A549 (cell line): ENCODE measurements around the gene KRTAP3-2. TPM values are rescaled to one million over a fixed set of nuclear protein-coding genes. Genes with fewer than 3 reads are reported as not detected.

Experiments used
- ATAC-seq, 2 experiments: fragments of 200-7000 bp in 1 of 2; fragments of >200 bp in 1 of 2; cut with Nextera tagmentation in 1 of 2; cut with Tn5 transposase in 1 of 2; 3 replicates each; pipeline versions ENCODE4 v1.8.0 to v1.9.1; 2018 to 2020; ENCODE audit warnings: mild to moderate bottlenecking in 1 of 2, moderate library complexity in 1 of 2
- CTCF ChIA-PET: fragments of 300-600 bp; sonication (Branson Sonifier 250); formaldehyde crosslinking; extraction: SDS; loops from one replicate; lab custom pipeline; 2021; ENCODE audit warnings: antibody characterized with exemption, inconsistent platforms; lab: Yijun Ruan, JAX
- POLR2A ChIA-PET: fragments of 350-600 bp; formaldehyde crosslinking; extraction: SDS; loops from one replicate; lab custom pipeline; 2021; ENCODE audit warnings: antibody characterized with exemption, inconsistent platforms; lab: Yijun Ruan, JAX
- DNase-seq, 2 experiments: peaks; one replicate each; pipeline versions ENCODE4 v3.0.0 to v3.0.0-alpha.2; 2011 to 2016; ENCODE audit warnings: low read depth in 1 of 2, low spot score in 1 of 2
- FAIRE-seq: peaks from 2 replicates; lab custom pipeline; 2011; peaks lifted over from hg19 to GRCh38; lab: Jason Lieb, UNC
- H3K27ac ChIP-seq, 2 experiments: fragments of >200 bp; sonication (Bioruptor Twin); formaldehyde crosslinking; 3 replicates each; pipeline ENCODE4 v1.5.1; 2016 to 2017
- H3K4me1 ChIP-seq: fragments of >200 bp; sonication (Bioruptor Twin); formaldehyde crosslinking; 3 replicates; pipeline ENCODE4 v1.6.1; 2016
- H3K4me2 ChIP-seq: fragments of >200 bp; sonication (Bioruptor Twin); formaldehyde crosslinking; 3 replicates; pipeline ENCODE4 v1.6.1; 2016
- H3K4me3 ChIP-seq: fragments of >200 bp; sonication (Bioruptor Twin); formaldehyde crosslinking; 3 replicates; pipeline ENCODE4 v1.5.1; 2016
- H3K9me3 ChIP-seq: fragments of >200 bp; sonication (Bioruptor Twin); formaldehyde crosslinking; 3 replicates; pipeline ENCODE4 v1.6.1; 2016
- BHLHE40 ChIP-seq: IDR thresholded peaks from 2 replicates; pipeline ENCODE4 v1.6.1; 2012; ENCODE audit warnings: low read depth, low read length, inconsistent platforms
- CBX8 ChIP-seq: fragments of 200-600 bp; sonication (generic); IDR thresholded peaks from 2 replicates; pipeline ENCODE4 v1.6.1; 2016
- CEBPB ChIP-seq, 2 experiments: fragments of >200 bp in 1 of 2; sonication (Bioruptor Twin) in 1 of 2; formaldehyde crosslinking in 1 of 2; IDR thresholded peaks; 2 replicates each; pipeline ENCODE4 v1.6.1; 2012 to 2016
- CHD2 ChIP-seq: fragments of 150-350 bp; IDR thresholded peaks from 2 replicates; pipeline ENCODE4 v1.6.1; 2014; ENCODE audit warnings: low read length; ENCODE audit not compliant: partially characterized antibody
- EHMT2 ChIP-seq: fragments of 200-600 bp; sonication (generic); IDR thresholded peaks from 2 replicates; pipeline ENCODE4 v1.6.1; 2016; ENCODE audit warnings: antibody characterized with exemption, low read depth, mild to moderate bottlenecking, moderate library complexity
- FOSB ChIP-seq: fragments of 250-450 bp; sonication (Bioruptor Pico); IDR thresholded peaks from 2 replicates; pipeline ENCODE4 v1.5.0; 2020; ENCODE audit warnings: mild to moderate bottlenecking, moderate library complexity
- HDAC2 ChIP-seq: fragments of 200-600 bp; sonication (generic); IDR thresholded peaks from 2 replicates; pipeline ENCODE4 v1.6.1; 2016
- JUN ChIP-seq, 2 experiments: fragments of >200 bp; sonication (Bioruptor Twin); formaldehyde crosslinking; IDR thresholded peaks; 2 replicates in 1 of 2; 3 replicates in 1 of 2; pipeline ENCODE4 v1.6.1; 2016 to 2017
- KDM5A ChIP-seq: fragments of 200-600 bp; sonication (generic); IDR thresholded peaks from 2 replicates; pipeline ENCODE4 v1.6.1; 2016; ENCODE audit warnings: antibody characterized with exemption, mild to moderate bottlenecking
- MAZ ChIP-seq: fragments of 150-350 bp; IDR thresholded peaks from 2 replicates; pipeline ENCODE4 v1.6.1; 2014; ENCODE audit warnings: antibody characterized with exemption, low read depth, low read length, borderline replicate concordance
- MYC ChIP-seq: IDR thresholded peaks from 2 replicates; pipeline ENCODE4 v1.6.1; 2012; ENCODE audit warnings: mild to moderate bottlenecking, inconsistent platforms, low read length, improper control_type of control experiment, borderline replicate concordance
- NPAS2 ChIP-seq: fragments of 250-450 bp; sonication (Bioruptor Pico); IDR thresholded peaks from 2 replicates; pipeline ENCODE4 v1.8.0; 2022; ENCODE audit warnings: mild to moderate bottlenecking, moderate library complexity, borderline replicate concordance
- NR3C1 ChIP-seq: fragments of >200 bp; sonication (Bioruptor Twin); formaldehyde crosslinking; IDR thresholded peaks from 3 replicates; pipeline ENCODE4 v1.6.1; 2017
- POLR2A ChIP-seq: IDR thresholded peaks from 2 replicates; pipeline ENCODE4 v1.6.1; 2012; ENCODE audit warnings: mild to moderate bottlenecking, low read length
- POLR2AphosphoS2 ChIP-seq: conservative IDR thresholded peaks from 2 replicates; pipeline ENCODE4 v1.6.1; 2012; ENCODE audit warnings: low read length, improper control_type of control experiment, inconsistent platforms
- TFCP2L1 ChIP-seq: fragments of 250-450 bp; sonication (Bioruptor Pico); IDR thresholded peaks from 2 replicates; pipeline ENCODE4 v1.5.0; 2021; ENCODE audit warnings: mild to moderate bottlenecking
- TP53 ChIP-seq: fragments of 250-450 bp; sonication (Bioruptor Pico); IDR thresholded peaks from 2 replicates; pipeline ENCODE4 v1.5.0; 2021; ENCODE audit warnings: mild to moderate bottlenecking, moderate library complexity
- ZFP36 ChIP-seq: fragments of 450-650 bp; IDR thresholded peaks from 2 replicates; pipeline ENCODE4 v1.6.1; 2014; ENCODE audit warnings: borderline replicate concordance; ENCODE audit not compliant: partially characterized antibody
- WGBS: methylation state at CpG from one replicate; pipeline ENCODE4 v1.1.6; 2017; ENCODE audit errors: missing lambda C conversion rate; 5-methylcytosine and 5-hydroxymethylcytosine counted together
- polyA plus RNA-seq, 4 experiments: library from polyadenylated mRNA; depleted of rRNA in 3 of 4; stranded (reverse); fragments of >200 nt; fragmentation: RNase III in 1 of 4; extraction: RNeasy Plus Mini Kit Qiagen cat#74134 plus additional on column Dnase treatment in 1 of 4; gene quantifications; 2 replicates in 3 of 4; 3 replicates in 1 of 4; pipeline ENCODE4 v1.2.3, GENCODE V29; 2011 to 2017
- TF ChIP-seq, protein P1 (sequence below): fragments of 200-600 bp; sonication (generic); IDR thresholded peaks from 2 replicates; pipeline ENCODE4 v1.6.1; 2016; ENCODE audit warnings: antibody characterized with exemption, mild to moderate bottlenecking, moderate library complexity
- TF ChIP-seq, protein P2 (sequence below): IDR thresholded peaks from 2 replicates; pipeline ENCODE4 v1.6.1; 2012; ENCODE audit warnings: low read depth, borderline replicate concordance
- TF ChIP-seq, protein P3 (sequence below): fragments of 150-350 bp; IDR thresholded peaks from 2 replicates; pipeline ENCODE4 v1.6.1; 2014; ENCODE audit warnings: low read depth, mild to moderate bottlenecking, low read length

Gene KRTAP3-2
- polyA plus RNA-seq, 2 of the 4 experiments (the other 2 are of a cell fraction): not detected

DNA sequence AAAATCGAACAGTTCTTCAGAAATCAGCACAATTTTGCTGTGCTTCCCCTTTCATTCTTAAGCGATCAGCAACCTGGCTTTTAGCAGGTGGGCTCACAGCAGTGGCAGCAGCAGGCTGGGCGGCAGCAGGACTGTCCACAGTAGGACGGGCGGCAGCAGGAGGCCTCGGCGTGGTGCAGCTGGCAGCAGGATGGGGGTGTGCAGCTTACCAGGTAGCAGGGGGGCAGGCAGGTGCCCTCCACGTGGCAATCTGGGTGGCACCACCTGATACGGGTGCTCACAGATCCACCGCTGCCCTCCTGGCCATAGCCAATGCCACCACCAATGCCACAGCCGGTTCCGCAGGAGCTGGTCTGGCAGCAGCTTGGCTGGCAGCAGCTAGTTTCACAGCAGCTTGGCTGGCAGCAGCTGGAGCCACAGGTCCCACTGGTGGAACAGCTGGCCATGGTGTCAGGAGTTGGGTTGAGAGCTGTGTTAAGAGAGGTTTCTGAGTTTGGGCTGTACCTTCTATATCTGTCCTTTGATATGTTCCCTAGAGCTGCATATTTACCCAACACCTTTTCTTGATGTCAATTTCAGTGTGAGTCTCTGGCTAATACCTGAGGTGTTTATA lies 30.0 kb upstream of the KRTAP3-2 start, which contains the start of gene KRTAP1-4:
Gene KRTAP1-4, minus strand, starts transcription at position 563 of the 613 bp plus-strand sequence. Its CDS starts 117 bp downstream, at position 446.
- TF ChIP-seq, protein P1, sequence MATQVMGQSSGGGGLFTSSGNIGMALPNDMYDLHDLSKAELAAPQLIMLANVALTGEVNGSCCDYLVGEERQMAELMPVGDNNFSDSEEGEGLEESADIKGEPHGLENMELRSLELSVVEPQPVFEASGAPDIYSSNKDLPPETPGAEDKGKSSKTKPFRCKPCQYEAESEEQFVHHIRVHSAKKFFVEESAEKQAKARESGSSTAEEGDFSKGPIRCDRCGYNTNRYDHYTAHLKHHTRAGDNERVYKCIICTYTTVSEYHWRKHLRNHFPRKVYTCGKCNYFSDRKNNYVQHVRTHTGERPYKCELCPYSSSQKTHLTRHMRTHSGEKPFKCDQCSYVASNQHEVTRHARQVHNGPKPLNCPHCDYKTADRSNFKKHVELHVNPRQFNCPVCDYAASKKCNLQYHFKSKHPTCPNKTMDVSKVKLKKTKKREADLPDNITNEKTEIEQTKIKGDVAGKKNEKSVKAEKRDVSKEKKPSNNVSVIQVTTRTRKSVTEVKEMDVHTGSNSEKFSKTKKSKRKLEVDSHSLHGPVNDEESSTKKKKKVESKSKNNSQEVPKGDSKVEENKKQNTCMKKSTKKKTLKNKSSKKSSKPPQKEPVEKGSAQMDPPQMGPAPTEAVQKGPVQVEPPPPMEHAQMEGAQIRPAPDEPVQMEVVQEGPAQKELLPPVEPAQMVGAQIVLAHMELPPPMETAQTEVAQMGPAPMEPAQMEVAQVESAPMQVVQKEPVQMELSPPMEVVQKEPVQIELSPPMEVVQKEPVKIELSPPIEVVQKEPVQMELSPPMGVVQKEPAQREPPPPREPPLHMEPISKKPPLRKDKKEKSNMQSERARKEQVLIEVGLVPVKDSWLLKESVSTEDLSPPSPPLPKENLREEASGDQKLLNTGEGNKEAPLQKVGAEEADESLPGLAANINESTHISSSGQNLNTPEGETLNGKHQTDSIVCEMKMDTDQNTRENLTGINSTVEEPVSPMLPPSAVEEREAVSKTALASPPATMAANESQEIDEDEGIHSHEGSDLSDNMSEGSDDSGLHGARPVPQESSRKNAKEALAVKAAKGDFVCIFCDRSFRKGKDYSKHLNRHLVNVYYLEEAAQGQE: no peak
- TF ChIP-seq KDM5A (no peak), MYC (no peak), CHD2 (no peak), JUN (IDR thresholded peaks at IDR 0.05) (no peak), NPAS2 (no peak), HDAC2 (no peak), CEBPB (IDR thresholded peaks at IDR 0.05) (no peak), ZFP36 (no peak), TP53 (CRISPR knock-in tag) (no peak)
- TF ChIP-seq, all 56 proteins: peak for 0
- no peak for FAIRE-seq
- DNase-seq: no peak
- H3K27ac ChIP-seq: no peak within 1 kb of the TSS
- H3K4me2 ChIP-seq: no peak within 1 kb of the TSS
- H3K4me1 ChIP-seq: peaks cover 8% of the 10 kb centered on the region; the same call in 1 of the 3 replicates
- POLR2A ChIA-PET: no interaction called here
- ATAC-seq: no peak
- 60% methylated on average over 9 of the region's 12 CpGs for WGBS
- H3K4me3 ChIP-seq: no peak within 1 kb of the TSS
- CTCF ChIA-PET: interaction anchor here (0.7 to 1.8 kb wide), 3 partner anchors 9 to 292 kb away, joined by 3 to 6 read pairs (median 3); no protein-coding TSS in a partner anchor
- no peaks in the 10 kb centered on the region for H3K9me3 ChIP-seq

DNA sequence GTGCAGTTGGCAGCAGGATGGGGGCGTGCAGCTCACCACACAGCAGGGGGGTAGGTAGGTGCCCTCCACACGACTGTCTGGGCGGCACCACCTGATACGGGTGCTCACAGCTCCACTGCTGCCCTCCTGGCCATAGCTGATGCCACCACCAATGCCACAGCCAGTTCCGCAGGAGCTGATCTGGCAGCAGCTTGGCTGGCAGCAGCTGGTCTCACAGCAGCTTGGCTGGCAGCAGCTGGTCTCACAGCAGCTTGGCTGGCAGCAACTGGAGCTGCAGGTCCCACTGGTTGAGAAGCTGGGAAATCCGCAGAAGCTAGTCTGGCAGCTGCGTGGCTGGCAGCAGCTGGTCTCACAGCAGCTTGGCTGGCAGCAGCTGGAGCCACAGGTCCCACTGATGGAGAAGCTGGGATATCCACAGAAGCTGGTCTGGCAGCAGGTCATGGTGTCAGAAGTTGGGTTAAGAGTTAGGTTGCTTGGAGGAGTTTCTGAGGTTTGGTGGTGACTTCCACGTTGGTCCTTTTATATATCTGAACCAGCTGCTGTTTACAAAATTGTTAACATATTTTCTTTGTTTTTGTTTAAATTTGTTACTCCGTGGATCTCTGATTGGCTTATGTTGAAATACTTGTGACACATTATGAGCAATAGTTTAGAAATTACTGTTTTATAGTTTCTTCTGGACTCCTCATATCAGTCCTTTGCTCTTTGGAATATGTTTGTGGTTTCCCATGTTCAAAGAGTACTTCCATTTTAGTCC lies 27.2 kb upstream of the KRTAP3-2 start, which contains the start of gene KRTAP1-5:
Gene KRTAP1-5, minus strand, starts transcription at position 494 of the 757 bp plus-strand sequence. Its CDS starts 53 bp downstream, at position 441.
- 56% methylated on average over 9 of the region's 9 CpGs for WGBS
- ChIA-PET POLR2A (interaction anchor here (0.6 kb wide), 1 partner anchor 327 kb away, joined by 3 read pairs; no protein-coding TSS in a partner anchor), CTCF (interaction anchor here (2.0 kb wide), 1 partner anchor 522 kb away, joined by 5 read pairs; no protein-coding TSS in a partner anchor)
- ATAC-seq: 0 out of 6 replicates have a peak, but pooled peaks of 1 of the 2 experiments have one; percentile 19
- Histone ChIP-seq H3K4me3 (no peak within 1 kb of the TSS), H3K4me2 (no peak within 1 kb of the TSS), H3K9me3 (no peaks in the 10 kb centered on the region), H3K27ac (no peak within 1 kb of the TSS), H3K4me1 (peaks cover 8% of the 10 kb centered on the region; the same call in 1 of the 3 replicates)
- TF ChIP-seq, protein P2, sequence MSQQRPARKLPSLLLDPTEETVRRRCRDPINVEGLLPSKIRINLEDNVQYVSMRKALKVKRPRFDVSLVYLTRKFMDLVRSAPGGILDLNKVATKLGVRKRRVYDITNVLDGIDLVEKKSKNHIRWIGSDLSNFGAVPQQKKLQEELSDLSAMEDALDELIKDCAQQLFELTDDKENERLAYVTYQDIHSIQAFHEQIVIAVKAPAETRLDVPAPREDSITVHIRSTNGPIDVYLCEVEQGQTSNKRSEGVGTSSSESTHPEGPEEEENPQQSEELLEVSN: no peak
- TF ChIP-seq POLR2AphosphoS2 (no peak), CBX8 (no peak), NR3C1 (no peak), POLR2A (no peak), FOSB (CRISPR knock-in tag) (no peak), MAZ (no peak)
- DNase-seq: no peak
- no peak for FAIRE-seq

DNA sequence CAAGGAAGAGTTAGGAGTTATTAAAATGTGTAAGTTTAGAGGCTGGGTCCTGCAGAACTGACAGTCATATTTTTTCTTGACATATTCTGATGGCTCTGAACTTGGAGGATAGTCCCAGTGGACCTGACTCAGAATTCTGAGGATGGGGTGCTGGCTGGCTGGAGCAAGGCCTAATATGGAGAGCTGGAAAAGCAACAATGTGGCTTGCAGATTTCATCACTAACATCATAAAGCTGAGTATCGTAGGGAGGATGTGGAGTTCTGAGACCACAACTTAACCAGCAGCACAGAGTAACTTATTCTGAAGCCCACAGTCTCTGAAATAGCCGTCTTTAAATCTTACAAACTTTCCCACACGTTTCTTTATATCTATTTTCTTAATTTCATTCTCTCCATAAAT lies 25.0 kb upstream of the KRTAP3-2 start:
- Histone ChIP-seq H3K4me2 (no peak overlapping the region), H3K27ac (no peak overlapping the region), H3K4me3 (no peak overlapping the region), H3K4me1 (peaks cover 17% of the 10 kb centered on the region; the same call in 2 of the 3 replicates), H3K9me3 (no peaks in the 10 kb centered on the region)
- ChIA-PET CTCF (interaction anchor here (1.0 to 2.9 kb wide), 3 partner anchors 16 to 524 kb away, joined by 3 to 6 read pairs (median 5); partner anchors contain the start of gene KRTAP1-1), POLR2A (no interaction called here)
- TF ChIP-seq, protein P1: no peak
- TF ChIP-seq, protein P2: no peak
- TF ChIP-seq, protein P3, sequence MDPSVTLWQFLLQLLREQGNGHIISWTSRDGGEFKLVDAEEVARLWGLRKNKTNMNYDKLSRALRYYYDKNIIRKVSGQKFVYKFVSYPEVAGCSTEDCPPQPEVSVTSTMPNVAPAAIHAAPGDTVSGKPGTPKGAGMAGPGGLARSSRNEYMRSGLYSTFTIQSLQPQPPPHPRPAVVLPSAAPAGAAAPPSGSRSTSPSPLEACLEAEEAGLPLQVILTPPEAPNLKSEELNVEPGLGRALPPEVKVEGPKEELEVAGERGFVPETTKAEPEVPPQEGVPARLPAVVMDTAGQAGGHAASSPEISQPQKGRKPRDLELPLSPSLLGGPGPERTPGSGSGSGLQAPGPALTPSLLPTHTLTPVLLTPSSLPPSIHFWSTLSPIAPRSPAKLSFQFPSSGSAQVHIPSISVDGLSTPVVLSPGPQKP: no peak
- no peak for TF ChIP-seq BHLHE40
- no peak for TF ChIP-seq TFCP2L1 (CRISPR knock-in tag)
- no peak for TF ChIP-seq EHMT2
- WGBS: 64% methylated on average over 3 of the region's 3 CpGs
- FAIRE-seq: no peak
- DNase-seq: no peak
- no peak for ATAC-seq
